Stimulated activated CD8-positive, alpha-beta memory T cell treated with anti-CD3 and anti-CD28 coated beads, Interleukin-4, amount 100 ng/mL, for 48 hours (primary cell): Measurements from ENCODE around the gene DLL3.

Experiments used
- DNase-seq: peaks from one replicate; pipeline ENCODE4 v3.0.0-alpha.2; 2020

The DLL3 gene

GRCh38 chr19:39489756-39490155 lies 9.0 kb upstream of the DLL3 start:
- DNase-seq: no peak

GRCh38 chr19:39492225-39492624 lies 6.5 kb upstream of the DLL3 start:
- no peak for DNase-seq

GRCh38 chr19:39492788-39493187 lies 6.0 kb upstream of the DLL3 start:
- no peak for DNase-seq

DNA sequence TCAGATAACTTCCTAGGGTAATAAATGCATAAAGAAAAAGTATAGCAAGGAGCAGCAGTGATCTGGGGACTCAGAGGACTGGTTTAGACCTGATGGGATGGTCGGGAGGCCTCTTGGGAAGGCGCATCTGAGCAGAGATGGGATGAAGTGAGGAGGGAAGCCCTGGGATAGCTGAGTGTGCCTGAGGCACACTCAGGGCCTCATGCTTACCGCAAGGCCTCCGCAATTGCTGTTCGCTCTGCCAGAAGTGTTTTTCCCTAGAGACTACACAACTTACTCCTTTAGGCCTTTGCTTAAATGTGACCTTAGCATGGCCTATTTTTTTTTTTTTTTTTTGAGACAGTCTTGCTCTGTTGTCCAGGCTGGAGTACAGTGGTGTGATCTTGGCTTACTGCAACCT lies 4.1 kb upstream of the DLL3 start:
- DNase-seq: no peak

DNA sequence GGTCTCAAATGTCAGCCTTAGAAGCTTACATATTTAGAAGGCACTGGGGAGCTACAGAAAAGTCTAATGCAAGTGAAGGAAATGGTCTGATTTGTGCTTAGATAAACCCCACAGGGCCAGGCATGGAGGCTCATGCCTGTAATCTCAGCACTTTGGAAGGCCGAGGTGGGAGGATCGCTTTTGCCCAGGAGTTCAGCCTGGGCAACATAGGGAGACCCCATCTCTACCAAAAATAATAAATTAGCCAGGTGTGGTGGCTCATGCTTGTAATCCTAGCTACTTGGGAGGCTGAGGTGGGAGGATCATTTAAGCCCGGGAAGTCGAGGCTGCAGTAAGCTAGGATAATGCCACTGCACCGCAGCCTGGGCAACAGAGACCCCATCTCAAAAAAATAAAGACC lies 2.7 kb upstream of the DLL3 start:
- DNase-seq: no peak

GRCh38 chr19:39497701-39497995 lies 1.1 kb upstream of the DLL3 start:
- no peak for DNase-seq

DNA sequence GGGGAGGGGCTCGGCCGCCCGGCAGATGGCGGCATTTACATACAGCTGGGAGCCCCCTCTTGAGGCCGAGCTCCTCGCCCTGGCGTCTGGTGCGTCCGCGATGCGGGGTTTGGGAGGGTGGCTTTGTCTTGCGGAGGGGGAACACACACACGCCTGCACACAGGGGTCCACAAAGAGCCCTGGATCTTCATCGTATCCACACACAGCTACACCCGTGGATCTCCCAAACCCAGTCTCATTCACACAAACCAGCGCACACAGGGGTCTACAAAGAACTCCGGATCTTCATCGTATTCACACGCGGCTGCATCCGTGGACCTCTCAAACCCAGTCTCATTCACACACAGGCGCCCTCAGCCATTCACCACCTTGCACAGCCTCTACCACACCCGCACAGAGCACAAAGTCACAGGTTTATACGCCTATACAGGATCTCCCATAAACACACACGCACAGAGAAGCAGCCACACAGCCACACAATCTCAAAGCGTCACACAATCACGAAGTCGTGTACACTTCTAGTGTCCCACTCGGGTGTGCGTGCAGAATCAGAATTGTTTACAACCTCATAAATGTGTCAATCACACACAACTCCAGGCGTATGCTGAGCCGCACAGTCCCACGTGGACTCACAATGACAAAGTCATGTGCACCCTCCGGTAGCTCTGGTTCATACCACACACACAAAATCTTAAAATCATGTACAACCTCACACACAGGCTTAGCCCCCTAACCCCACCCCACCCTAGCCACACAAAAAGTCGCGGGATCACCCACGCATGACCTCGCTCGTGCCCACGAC lies 550 bp upstream of the DLL3 start:
- DNase-seq: peak; percentile 47

GRCh38 chr19:39499932-39500331 lies 1.2 kb downstream of the DLL3 start:
- DNase-seq: no peak

- DNase-seq: no peak
Observed at GRCh38 chr19:39500543-39500942, 1.8 kb downstream of the DLL3 start.

GRCh38 chr19:39501340-39501739 lies 2.6 kb downstream of the DLL3 start:
- DNase-seq: no peak

GRCh38 chr19:39502640-39503417 lies 4.1 kb downstream of the DLL3 start:
- DNase-seq: peak; percentile 86

GRCh38 chr19:39506598-39506943 lies 7.8 kb downstream of the DLL3 start:
- DNase-seq: no peak

DNA sequence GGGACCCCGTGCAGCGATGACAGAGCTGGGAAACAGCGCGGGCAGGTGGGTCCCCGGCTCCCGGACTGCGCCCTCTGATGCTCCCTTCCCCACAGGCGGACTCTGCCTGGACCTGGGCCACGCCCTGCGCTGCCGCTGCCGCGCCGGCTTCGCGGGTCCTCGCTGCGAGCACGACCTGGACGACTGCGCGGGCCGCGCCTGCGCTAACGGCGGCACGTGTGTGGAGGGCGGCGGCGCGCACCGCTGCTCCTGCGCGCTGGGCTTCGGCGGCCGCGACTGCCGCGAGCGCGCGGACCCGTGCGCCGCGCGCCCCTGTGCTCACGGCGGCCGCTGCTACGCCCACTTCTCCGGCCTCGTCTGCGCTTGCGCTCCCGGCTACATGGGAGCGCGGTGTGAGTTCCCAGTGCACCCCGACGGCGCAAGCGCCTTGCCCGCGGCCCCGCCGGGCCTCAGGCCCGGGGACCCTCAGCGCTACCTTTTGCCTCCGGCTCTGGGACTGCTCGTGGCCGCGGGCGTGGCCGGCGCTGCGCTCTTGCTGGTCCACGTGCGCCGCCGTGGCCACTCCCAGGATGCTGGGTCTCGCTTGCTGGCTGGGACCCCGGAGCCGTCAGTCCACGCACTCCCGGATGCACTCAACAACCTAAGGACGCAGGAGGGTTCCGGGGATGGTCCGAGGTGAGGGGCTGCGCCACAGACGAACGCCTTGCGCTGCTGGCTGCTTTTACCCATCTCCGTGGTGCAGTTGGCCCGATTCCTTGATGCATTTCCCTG lies 8.4 kb downstream of the DLL3 start:
- DNase-seq: peak; percentile 75

- DNase-seq: no peak
Observed at GRCh38 chr19:39507715-39508364, 9.1 kb downstream of the DLL3 start.

DNA sequence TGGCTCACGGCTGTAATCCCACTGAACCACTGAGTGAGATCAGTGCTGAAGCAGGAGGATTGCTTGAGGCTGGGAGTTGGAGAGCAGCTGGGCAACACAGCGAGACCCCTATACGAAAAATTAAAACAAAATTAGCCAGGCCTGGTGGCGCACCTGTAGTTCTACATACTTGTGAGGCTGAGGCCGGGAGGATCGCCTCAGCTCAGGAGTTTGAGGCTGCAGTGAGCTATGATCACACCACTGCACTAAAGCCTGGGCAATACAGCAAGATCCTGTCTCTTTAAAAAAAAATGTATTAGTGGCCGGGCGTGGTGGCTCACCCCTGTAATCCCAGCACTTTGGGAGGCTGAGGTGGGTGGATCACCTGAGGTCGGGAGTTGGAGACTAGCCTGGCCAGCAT lies 9.9 kb downstream of the DLL3 start:
- DNase-seq: no peak

- no peak for DNase-seq
Observed at GRCh38 chr19:39509233-39509632, 10.5 kb downstream of the DLL3 start.

- no peak for DNase-seq
Observed at GRCh38 chr19:39512988-39513387, 14.2 kb downstream of the DLL3 start.

GRCh38 chr19:39514840-39515550 lies 16.2 kb downstream of the DLL3 start, which contains the start of gene SELENOV:
Gene SELENOV (plus strand): TSS chr19:39515139. CDS start chr19:39515213, 74 bp downstream.
- peak; percentile 45 for DNase-seq

DNA sequence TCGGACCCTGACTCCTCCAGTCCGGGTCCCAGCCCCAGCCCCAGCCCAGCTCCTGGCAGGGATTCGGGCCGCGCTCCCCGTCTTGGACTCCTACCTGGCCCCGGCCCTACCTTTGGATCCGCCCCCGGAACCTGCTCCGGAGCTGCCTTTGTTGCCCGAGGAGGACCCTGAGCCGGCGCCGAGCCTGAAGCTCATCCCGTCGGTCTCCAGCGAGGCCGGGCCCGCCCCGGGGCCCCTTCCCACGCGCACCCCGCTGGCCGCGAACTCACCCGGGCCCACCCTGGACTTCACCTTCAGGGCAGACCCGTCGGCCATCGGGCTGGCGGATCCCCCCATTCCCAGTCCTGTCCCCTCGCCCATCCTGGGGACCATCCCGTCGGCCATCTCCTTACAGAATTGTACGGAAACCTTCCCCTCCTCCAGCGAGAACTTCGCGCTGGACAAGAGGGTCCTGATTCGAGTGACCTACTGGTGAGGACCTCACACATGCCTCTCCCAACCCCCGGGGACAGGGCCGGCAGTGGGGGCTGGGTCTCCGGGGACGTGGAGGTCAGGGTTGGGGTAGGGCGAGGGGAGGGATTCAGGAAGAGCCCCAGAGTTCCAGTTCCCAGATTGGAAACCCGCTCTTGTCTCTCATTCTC lies 16.9 kb downstream of the DLL3 start:
- DNase-seq: no peak

- no peak for DNase-seq
Observed at GRCh38 chr19:39516270-39516669, 17.5 kb downstream of the DLL3 start.

GRCh38 chr19:39517432-39517831 lies 18.7 kb downstream of the DLL3 start:
- DNase-seq: no peak

GRCh38 chr19:39518458-39518857 lies 19.7 kb downstream of the DLL3 start:
- no peak for DNase-seq
